ENCODE measurements around the gene AACS.

The AACS gene

DNA sequence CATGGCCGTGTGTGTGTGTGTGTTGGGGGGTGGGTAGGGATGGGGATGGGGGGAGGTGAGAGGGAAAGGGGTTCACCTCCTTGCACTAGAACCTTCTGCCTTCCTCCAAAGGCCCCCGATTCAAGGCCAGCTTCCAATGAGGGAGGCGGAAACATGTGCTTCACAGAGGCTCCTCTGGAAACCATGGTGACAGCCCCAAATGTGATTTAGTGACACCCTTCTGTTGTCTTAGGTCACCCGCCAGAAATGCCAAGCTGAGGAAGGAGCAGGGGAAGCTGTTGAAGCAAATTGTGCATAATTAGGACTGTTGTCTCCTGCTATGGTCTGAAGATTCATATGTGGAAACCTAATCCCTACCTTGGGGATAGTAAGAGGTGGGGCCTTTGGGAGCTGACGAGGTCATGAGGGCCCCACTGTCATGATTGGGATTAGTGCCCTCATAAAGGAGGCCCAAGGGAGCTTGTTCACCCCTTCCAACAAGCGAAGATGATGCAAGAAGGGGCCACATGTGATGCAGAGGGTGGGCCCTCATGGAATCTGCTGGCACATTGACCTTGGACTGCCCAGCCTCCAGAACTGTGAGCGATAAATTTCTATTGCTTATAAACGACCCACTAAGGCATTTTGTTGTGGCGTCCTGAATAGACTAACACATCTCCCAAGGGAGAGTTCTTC lies 95.2 kb downstream of the AACS start:
- DNase-seq = no peak

GRCh38 chr12:125161712-125162022 lies 96.4 kb downstream of the AACS start:
- DNase-seq = no peak

GRCh38 chr12:125162489-125163028 lies 97.3 kb downstream of the AACS start:
- DNase-seq = no peak

GRCh38 chr12:125163148-125163547 lies 97.9 kb downstream of the AACS start:
- DNase-seq = no peak

DNA sequence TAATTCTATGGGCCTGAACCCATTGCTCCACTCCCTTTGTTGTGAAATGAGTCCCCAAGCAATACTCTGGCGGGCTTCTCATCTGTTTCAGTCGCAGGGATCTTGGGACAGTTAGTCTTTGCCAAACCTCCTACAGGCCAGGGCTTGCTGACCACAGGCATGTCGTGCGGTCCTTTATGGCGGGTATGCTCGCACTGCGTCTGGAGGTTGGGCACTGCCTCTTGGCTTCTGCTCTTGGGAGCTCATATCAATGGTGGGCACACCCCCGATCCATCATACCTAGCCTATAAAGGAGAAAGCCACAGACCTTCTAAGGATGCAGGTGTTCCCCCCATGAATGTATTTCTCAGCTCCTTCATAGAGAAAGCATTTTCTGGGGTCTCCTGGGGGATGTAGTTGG lies 99.3 kb downstream of the AACS start:
- DNase-seq = no peak

GRCh38 chr12:125166041-125166440 lies 100.8 kb downstream of the AACS start:
- DNase-seq = peak; percentile 82

DNA sequence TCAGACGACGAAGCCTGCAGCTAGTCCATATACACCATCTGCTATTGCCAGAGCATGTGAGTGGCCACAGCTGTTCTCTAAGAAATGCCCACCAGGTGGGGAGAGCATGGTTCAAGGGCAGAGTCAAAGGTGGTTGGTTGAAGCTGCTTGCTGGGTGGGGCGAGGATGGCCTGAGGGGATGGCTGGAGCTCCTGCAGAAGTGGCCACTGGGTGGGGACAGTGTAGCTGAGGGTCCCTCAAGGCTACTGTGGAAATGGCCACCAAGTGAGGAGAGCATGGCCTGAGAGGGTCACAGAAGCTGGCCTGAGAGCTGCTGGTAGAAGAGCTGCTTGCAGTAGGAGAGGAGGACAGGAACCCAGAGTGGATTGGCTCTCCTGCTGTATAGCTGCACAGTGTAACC lies 102.4 kb downstream of the AACS start:
- no peak for DNase-seq

- no peak for DNase-seq
Observed at GRCh38 chr12:125169451-125169850, 104.2 kb downstream of the AACS start.

- no peak for DNase-seq
Observed at GRCh38 chr12:125169870-125170269, 104.6 kb downstream of the AACS start.

- DNase-seq = no peak
Observed at GRCh38 chr12:125171267-125171666, 106.0 kb downstream of the AACS start.

DNA sequence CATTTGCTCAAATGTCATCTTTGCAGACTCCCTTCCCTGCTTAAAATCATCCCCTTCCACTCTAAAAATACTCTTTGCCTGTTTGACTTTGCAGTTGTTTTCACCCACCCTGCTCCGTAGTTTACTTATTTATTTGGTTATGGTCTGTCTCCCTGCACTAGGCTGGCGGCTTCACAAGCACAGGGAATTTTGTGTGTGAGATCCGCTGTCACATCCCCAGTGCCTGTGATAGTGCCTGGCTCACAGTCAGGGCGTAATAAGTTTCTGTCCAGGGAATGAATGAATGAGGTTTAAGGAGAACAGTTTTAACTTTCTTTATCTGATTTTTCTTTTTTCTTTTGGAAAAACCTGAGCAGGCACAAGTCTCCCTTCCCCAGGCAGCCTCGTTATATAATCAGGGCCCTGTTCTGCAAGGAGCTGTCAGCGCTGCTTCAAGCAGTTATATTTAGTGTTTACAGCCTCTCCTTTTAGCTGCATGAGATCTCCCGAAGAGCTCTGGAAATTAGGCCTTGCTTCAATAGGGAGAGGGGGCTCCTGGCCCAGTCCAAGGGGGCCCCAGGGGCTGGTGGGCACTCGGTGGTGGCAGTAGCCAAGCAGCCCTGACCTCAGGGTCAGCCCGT lies 107.1 kb downstream of the AACS start:
- no peak for DNase-seq

GRCh38 chr12:125175576-125175975 lies 110.3 kb downstream of the AACS start:
- DNase-seq = no peak

- no peak for DNase-seq
Observed at GRCh38 chr12:125178222-125178621, 113.0 kb downstream of the AACS start.

DNA sequence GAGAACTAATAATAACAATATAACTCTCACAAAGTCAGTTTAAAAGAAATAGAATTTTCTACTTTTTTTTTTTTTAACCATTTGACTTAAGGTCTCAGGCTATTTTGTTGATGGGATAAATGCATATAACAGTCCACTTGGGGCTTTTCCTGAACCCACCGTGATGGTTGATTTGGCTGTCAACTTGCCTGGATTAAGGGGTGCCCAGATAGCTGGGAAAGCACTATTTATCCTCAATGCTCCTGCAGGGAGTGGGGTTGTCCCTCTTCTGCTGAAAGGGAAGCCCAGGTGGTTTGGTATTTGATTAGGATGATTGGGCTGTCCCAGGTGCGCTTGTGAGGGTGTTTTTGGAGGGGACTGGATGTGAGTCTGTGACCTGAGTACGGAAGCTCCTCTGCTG lies 114.9 kb downstream of the AACS start:
- DNase-seq = no peak

DNA sequence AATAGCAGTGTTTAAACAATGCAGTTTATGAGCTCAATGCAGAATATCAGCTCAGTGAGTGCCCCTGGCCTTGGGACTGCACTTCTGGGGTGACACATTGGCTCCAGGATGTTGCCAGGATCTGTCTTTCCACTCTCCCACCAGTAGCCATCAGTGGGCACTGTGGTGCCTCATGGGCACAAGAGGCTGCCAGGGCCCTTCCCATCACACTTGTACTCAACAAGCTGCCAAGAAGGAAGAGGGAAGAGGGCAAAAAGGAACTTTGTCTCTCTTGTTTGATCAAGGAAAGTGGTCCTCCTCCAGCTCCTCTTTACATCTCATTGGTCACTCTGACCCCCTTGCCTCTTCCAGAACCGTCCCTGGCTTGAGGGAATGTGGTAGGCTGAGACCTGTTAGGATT lies 115.9 kb downstream of the AACS start:
- DNase-seq = no peak

GRCh38 chr12:125183187-125184067 lies 118.2 kb downstream of the AACS start:
- peak; percentile 59 for DNase-seq

GRCh38 chr12:125184213-125184967 lies 119.2 kb downstream of the AACS start:
- no peak for DNase-seq

DNA sequence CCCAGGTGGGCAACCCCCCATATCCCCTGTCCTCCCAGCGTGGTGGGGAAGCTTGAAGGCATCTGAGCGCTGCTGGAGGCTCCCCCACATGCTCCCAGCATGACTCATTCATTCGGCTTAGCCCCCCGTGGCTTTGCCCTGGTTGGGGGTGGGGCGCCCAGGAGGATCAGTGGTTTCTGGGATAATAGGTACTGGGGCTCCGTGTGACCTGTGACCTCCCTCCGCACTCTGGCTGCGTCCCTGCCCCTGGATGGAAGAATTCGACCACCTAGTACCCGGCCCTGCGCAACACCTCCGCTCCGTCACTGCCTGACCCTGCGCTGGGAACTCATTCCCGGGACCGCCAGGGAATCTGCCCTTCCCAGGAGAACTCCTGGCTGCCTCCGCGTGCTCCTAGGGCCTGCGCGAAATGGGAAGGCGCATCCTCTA lies 120.1 kb downstream of the AACS start:
- no peak for DNase-seq

- peak; percentile 44 for DNase-seq
Observed at GRCh38 chr12:125185740-125186470, 120.7 kb downstream of the AACS start, which contains the start of gene TMEM132B. Gene TMEM132B (plus strand): TSS chr12:125186386.

- DNase-seq = no peak
Observed at GRCh38 chr12:125186471-125187147, 121.4 kb downstream of the AACS start.

- no peak for DNase-seq
Observed at GRCh38 chr12:125187148-125187745, 122.0 kb downstream of the AACS start.
